Non-pigmented ciliary epithelial cell (primary cell): Measurements from ENCODE around the gene GPC1.

Source experiments
- DNase-seq: peaks from one replicate; pipeline ENCODE4 v3.0.0-alpha.2; 2010; ENCODE audit warnings: low read depth

Gene GPC1

DNA sequence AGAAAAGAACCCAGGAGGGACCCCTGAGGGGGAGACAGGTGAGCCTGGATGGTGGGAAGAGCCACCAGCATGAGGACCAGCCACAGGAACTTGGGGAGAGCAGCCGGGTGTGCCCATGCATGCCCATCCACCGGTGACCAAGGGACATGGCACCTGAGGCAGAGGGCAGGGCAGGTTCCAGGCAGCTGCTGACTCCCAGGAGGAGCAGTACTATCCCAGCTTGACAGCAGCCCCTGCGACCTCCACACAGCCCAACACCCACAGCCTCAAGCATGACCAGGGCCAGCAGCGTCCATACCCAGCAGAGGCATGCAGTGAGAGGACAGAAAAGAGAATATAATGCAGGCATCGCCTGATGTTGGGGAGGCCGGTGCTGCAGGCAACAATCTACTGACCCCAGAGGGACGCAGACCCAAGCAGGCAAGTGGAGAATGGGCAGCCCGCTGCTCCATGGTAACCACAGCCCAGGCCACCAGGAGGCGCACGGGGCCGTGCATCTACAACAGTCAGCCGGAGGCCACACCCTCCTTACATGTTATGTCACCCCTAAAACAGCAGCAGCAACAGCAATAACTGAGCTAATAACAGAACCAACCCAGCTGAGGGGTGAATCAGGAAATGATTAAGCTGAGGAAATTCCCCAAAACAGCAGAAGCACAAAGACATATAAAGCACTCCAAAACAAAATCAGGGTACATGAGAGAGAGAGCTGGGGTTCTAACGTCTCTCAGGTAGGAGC lies 78.3 kb downstream of the GPC1 start:
- DNase-seq: peak; percentile 79

DNA sequence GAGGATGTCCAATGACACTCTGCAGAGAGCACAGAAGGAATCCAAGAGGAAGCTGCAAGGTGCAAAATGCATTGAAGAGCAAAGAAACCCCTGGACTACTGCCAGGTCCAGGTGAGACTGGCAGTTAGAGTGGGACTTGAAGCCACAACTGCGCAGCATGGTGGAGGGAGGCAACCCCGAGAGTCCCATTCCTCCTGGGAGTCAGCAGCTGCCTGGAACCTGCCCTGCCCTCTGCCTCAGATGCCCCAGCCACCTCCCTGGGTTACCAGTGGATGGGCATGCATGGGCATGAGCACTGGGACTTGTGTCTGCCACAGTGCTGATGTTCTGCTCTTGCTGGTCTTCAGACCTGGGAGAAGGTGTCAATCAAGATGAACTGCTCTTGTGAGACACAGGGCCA lies 79.2 kb downstream of the GPC1 start:
- no peak for DNase-seq

DNA sequence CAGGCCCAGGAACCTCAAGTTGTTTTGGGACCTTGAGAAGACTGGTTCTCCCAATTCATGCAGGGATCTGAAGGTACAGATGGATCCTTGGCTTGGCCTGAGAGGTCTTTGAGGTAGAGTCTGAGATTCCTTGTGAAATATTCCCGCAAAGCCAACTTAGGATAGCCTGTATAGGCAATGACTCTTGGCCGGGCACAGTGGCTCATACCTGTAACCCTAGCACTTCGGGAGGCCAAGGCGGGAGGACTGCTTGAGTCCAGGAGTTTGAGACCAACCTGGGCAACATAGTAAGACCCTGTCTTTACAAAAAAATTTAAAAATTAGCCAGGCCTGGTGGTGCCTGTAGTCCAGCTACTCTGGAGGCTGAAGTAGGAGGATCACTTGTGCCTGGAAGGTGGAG lies 81.9 kb downstream of the GPC1 start:
- DNase-seq: no peak
